SJSA1 (cell line): ENCODE measurements around the gene CFAP45. TPM values are rescaled to one million over a fixed set of nuclear protein-coding genes. Genes with fewer than 3 reads are reported as not detected.

Experiments used
- DNase-seq, 2 experiments: peaks; one replicate each; pipeline ENCODE4 v3.0.0-alpha.2; 2015 to 2020; ENCODE audit warnings: low spot score in 2 of 2, low read depth in 1 of 2
- H3K27ac ChIP-seq: fragments of 250-450 bp; sonication (Bioruptor Pico); 2 replicates; pipeline ENCODE4 v1.5.1; 2020; ENCODE audit warnings: mild to moderate bottlenecking, moderate library complexity
- H3K27me3 ChIP-seq: fragments of 250-450 bp; sonication (Bioruptor Pico); replicated peaks from 2 replicates; pipeline ENCODE4 v1.5.1; 2020; ENCODE audit warnings: mild to moderate bottlenecking, moderate library complexity
- H3K36me3 ChIP-seq: fragments of 250-450 bp; sonication (Bioruptor Pico); 2 replicates; pipeline ENCODE4 v1.5.1; 2020; ENCODE audit warnings: mild to moderate bottlenecking
- H3K4me1 ChIP-seq: fragments of 250-450 bp; sonication (Bioruptor Pico); replicated peaks from 2 replicates; pipeline ENCODE4 v1.6.1; 2021; ENCODE audit warnings: mild to moderate bottlenecking
- H3K4me3 ChIP-seq: fragments of 250-450 bp; sonication (Bioruptor Pico); 2 replicates; pipeline ENCODE4 v1.5.1; 2020; ENCODE audit warnings: mild to moderate bottlenecking
- H3K9me3 ChIP-seq: fragments of 250-450 bp; sonication (Bioruptor Pico); replicated peaks from 2 replicates; pipeline ENCODE4 v1.5.1; 2020; ENCODE audit warnings: mild to moderate bottlenecking
- total RNA-seq: library from RNA; depleted of rRNA; stranded (reverse); fragments of >200 nt; shearing (Covaris generic); gene quantifications from 2 replicates; pipeline ENCODE4 v1.2.3, GENCODE V29; 2014

The CFAP45 gene
- total RNA-seq, 1 experiment from 2014 or later = 0.61 TPM

DNA sequence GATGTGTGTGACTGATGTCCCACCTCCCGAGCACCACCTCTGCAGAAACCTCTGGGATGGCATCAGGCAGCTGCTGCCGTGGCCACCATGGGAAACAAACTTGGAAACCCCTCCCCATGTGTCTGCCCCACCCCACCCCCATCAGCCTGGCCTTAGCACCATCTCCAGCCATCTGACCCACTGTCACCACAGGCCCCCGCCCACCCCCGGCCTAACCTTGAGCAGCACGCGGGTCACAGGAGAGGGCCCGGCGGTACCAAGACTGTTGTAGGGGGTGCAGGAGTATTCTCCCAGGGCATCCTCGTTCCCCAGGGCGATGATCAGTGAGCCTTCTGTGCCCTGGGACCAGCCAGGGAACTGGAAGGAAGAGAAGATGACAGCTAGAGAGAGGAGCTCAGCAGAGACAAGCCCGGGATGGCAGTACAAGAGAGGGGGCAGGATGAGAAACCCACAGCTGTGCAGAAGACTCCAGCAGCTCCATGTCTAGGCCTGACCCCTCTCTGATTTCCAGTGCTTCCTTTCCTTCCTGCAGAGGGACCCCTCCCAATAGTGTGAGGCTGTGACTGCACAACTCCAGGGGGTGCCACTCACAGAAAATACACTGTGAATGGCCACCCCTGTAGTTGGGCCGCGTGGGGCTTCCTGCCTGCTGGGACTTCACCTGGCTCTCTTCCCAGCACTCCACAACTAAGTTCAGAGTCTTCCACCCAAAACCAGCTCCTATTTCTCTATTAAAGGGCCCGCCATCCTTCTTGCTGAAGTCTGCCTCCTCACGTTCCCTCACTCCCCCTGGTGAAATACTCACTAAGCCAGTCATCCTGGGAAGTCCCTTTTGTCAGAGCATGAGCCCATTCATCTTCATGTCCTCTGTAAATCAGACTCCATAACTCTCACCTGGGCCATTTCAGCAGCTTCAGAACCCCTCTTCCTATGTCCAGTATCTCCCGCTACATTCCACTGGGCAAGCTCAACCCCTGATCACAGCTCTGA is 32.6 kb upstream of the CFAP45 start:
- no peak overlapping the region for H3K4me3 ChIP-seq
- no peaks in the 10 kb centered on the region for H3K36me3 ChIP-seq
- no peak for DNase-seq
- no peak overlapping the region for H3K27ac ChIP-seq
- no peaks in the 10 kb centered on the region for H3K9me3 ChIP-seq
- H3K27me3 ChIP-seq = 0 out of 2 replicates have a peak, but pooled peaks cover 5% of the 10 kb centered on the region
- no peaks in the 10 kb centered on the region for H3K4me1 ChIP-seq

DNA sequence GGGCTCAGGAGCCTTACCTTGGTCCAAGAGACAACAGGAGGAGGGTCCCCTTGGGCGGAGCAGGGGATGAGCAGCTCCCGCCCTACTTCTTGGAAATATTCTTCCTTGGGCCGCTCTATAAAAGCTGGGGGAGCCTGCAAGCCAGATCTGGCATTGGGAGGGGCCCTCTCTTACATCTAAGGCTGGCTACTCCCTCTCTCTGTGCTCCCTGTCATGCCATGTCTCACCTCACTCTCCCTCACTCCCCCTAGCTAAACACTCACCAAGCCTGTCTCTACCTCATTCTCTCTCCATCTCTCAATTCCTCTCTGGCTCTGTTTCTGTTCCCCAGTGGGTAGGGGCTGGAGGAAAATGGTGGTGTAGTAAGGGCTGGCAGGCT is 31.8 kb upstream of the CFAP45 start:
- no peaks in the 10 kb centered on the region for H3K4me1 ChIP-seq
- no peaks in the 10 kb centered on the region for H3K36me3 ChIP-seq
- no peak overlapping the region for H3K4me3 ChIP-seq
- H3K9me3 ChIP-seq = no peaks in the 10 kb centered on the region
- H3K27ac ChIP-seq = no peak overlapping the region
- no peak for DNase-seq
- 0 out of 2 replicates have a peak, but pooled peaks cover 5% of the 10 kb centered on the region for H3K27me3 ChIP-seq

GRCh38 chr1:159931101-159931794 is 31.3 kb upstream of the CFAP45 start:
- Histone ChIP-seq H3K27me3 (0 out of 2 replicates have a peak, but pooled peaks cover 5% of the 10 kb centered on the region), H3K36me3 (no peaks in the 10 kb centered on the region), H3K4me3 (no peak overlapping the region), H3K27ac (no peak overlapping the region), H3K9me3 (no peaks in the 10 kb centered on the region), H3K4me1 (peaks cover 1% of the 10 kb centered on the region; the same call in 1 of the 2 replicates)
- no peak for DNase-seq

DNA sequence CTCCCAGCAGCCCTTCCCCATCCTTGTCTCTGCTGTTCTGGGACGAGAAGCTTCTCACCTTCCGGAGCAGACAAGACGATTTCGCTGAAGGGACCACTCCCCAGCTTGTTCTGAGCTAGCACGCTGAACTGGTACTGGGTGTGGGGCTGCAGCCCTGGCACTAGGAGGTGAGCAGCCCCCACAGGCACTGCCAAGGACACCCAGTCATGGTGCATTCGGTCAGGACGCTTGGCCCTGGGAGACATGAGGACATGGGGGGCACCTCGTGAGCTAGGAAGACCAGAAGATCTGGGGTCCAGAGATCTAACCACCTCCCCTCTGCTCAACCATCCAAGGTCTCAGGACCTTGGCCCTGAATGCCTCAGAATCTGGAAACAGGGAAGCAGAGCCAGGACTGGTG is 30.7 kb upstream of the CFAP45 start:
- DNase-seq = no peak
- no peaks in the 10 kb centered on the region for H3K36me3 ChIP-seq
- H3K4me1 ChIP-seq = peaks cover 7% of the 10 kb centered on the region
- H3K9me3 ChIP-seq = no peaks in the 10 kb centered on the region
- no peak overlapping the region for H3K4me3 ChIP-seq
- H3K27ac ChIP-seq = no peak overlapping the region
- H3K27me3 ChIP-seq = no peaks in the 10 kb centered on the region

DNA sequence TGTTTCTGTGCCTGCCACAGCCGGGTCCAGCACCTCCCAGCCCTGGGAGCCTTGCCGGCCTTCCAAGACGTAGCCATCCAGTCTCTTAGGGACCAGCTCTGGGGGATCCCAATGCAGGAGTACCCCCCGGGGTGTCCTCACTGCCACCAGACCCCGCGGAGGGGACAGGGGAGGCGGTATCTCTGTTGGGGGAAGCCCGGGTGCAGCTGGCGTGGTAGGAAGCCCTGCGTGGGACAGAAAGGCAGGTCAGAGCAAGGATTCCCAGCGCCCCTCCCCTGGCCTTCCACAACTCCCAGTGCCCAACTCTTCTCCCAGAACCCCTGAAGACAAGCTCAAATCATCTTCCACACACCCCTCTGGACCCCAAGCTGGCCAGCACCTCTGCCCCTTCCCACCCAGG is 30.3 kb upstream of the CFAP45 start:
- H3K27me3 ChIP-seq = no peaks in the 10 kb centered on the region
- no peak overlapping the region for H3K4me3 ChIP-seq
- peaks cover under 1% of the 10 kb centered on the region for H3K36me3 ChIP-seq
- no peak overlapping the region for H3K27ac ChIP-seq
- H3K9me3 ChIP-seq = no peaks in the 10 kb centered on the region
- H3K4me1 ChIP-seq = peaks cover 8% of the 10 kb centered on the region
- no peak for DNase-seq

DNA sequence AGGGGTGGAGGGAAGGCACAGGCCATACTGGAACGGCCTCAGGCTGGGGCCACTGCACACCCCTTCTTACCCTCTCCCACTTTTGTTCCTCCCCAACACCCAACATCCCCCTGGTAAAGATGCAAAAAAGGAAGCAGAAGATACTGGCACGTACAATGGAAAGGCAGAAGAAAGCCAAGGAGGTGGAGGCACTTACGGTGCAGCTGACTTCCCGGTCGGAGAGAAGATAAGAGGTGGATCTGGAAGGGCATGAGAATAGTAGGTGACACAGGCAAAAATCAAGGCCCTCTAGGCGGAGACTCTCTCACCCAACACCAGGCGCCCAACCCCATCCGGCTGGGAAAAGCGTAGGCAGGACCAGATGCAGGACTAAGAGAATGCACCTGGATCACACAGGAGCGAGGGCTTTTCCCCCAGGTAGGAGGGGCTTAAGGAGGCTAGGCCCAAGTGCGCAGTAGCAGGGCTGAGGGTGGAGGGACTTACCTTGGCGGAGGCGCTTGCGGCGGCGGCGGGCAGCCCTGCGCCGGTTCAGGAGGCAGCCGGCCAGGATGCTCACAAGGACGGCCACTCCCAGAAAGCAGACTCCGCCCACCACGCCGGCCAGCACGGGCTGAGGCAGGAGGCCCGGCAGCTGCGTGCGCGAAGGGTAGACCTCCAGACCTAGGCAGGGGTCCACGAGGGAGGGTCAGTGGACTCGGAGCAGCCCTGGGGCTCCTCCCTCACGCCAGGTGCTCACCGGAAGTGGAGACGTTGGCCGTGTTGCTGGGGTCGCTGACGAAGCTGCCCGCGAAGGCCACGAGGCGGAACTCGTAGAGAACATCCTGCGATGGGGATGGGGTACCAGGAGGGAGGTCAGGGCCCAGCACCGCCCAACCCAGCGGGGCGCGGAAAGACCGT is 29.4 kb upstream of the CFAP45 start:
- Histone ChIP-seq H3K27me3 (no peaks in the 10 kb centered on the region), H3K27ac (no peak overlapping the region), H3K9me3 (no peaks in the 10 kb centered on the region), H3K4me1 (peaks cover 8% of the 10 kb centered on the region), H3K36me3 (peaks cover 7% of the 10 kb centered on the region), H3K4me3 (no peak overlapping the region)
- no peak for DNase-seq

GRCh38 chr1:159928491-159929050 is 28.6 kb upstream of the CFAP45 start:
- Histone ChIP-seq H3K27me3 (no peaks in the 10 kb centered on the region), H3K4me1 (peaks cover 11% of the 10 kb centered on the region), H3K4me3 (no peak overlapping the region), H3K36me3 (peaks cover 15% of the 10 kb centered on the region), H3K27ac (no peak overlapping the region), H3K9me3 (no peaks in the 10 kb centered on the region)
- DNase-seq = no peak

- no peaks in the 10 kb centered on the region for H3K27me3 ChIP-seq
- H3K9me3 ChIP-seq = no peaks in the 10 kb centered on the region; the same call in 1 of the 2 replicates
- H3K27ac ChIP-seq = no peak overlapping the region
- no peak overlapping the region for H3K4me3 ChIP-seq
- DNase-seq = no peak
- H3K36me3 ChIP-seq = peaks cover 22% of the 10 kb centered on the region
- peaks cover 17% of the 10 kb centered on the region for H3K4me1 ChIP-seq
These were observed 28.0 kb upstream of the CFAP45 start for GRCh38 chr1:159927849-159928431.

GRCh38 chr1:159927211-159927848 is 27.4 kb upstream of the CFAP45 start:
- peaks cover 23% of the 10 kb centered on the region for H3K4me1 ChIP-seq
- H3K4me3 ChIP-seq = no peak overlapping the region
- H3K36me3 ChIP-seq = peaks cover 28% of the 10 kb centered on the region
- no peaks in the 10 kb centered on the region for H3K27me3 ChIP-seq
- H3K9me3 ChIP-seq = no peaks in the 10 kb centered on the region; the same call in 1 of the 2 replicates
- no peak overlapping the region for H3K27ac ChIP-seq
- DNase-seq = no peak

DNA sequence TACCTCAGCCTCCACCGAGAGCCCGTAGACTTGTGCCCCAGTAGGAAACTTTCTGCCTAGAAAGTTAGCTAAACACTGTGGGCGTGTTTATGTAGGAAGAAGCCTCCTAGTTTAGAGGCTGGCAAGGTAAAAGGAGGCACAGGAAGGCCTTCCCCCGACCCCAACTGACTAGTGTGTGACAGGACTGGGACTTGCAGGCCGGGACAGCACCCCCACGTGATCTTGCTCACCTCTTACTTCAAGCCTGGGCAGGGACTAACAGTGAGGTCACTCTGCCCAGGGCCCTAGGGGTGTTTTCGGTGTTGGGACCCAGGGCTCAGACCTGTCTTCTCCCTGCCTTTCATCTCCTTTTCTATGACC is 25.7 kb upstream of the CFAP45 start:
- Histone ChIP-seq H3K36me3 (peaks cover 44% of the 10 kb centered on the region), H3K27ac (peak overlapping the region; percentile 98), H3K27me3 (no peaks in the 10 kb centered on the region), H3K4me3 (peak overlapping the region; percentile 64), H3K9me3 (no peaks in the 10 kb centered on the region; the same call in 1 of the 2 replicates), H3K4me1 (peaks cover 36% of the 10 kb centered on the region)
- DNase-seq = no peak

DNA sequence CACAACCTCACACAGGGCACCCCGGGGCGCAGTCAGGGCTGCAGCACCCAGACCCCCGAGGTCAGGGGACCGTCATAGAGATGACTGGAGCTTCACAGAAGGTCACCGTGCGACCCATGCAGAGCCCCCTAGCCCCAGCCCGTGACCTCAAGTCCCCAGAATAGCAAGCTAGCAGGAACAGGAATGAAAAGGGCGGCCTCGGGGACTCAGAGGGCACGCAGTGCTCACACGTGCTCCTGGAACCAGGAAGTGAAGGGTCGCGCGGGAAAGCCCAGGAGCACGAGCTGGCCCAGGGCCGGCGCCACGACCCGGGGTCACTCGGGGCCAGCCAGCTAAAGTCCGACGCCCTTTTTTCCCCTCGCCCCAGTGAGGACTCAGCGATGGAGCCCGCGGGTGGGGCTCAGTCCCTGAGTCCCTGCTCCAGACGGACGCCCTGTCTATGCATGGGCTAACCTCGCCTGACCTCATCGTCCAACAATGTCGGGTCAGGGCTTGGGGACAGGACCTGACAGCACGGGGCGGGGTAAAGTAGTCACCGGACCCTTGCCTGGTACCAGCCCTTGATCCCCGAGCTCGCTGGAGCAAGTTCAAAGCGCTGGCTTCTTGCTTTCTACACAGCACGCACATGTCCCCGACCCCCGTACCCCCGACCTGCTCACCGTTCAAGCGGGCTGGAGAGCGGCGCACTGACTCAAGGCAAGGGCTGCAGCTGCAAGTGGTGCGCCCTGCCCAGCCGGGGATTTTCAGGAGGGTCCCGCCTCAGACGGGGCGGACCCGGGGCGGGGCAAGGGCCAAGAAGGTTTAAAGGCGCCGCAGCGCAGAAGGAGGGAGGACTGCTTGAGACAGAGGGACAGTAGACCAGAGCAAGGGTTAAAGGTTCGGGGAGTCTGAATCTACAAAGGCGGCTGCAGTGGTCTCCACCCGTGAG is 25.1 kb upstream of the CFAP45 start, which contains the start of gene TAGLN2:
Gene TAGLN2, minus strand, starts transcription at position 717 of the 928 bp plus-strand sequence. CDS start 4,998 bp downstream, outside the sequence.
- peak within 1 kb of the TSS; percentile 64 for H3K4me3 ChIP-seq
- peaks cover 36% of the 10 kb centered on the region for H3K4me1 ChIP-seq
- no peaks in the 10 kb centered on the region for H3K27me3 ChIP-seq
- peak within 1 kb of the TSS; percentile 98 for H3K27ac ChIP-seq
- peak; percentile 95 to 96 for DNase-seq
- no peaks in the 10 kb centered on the region; the same call in 1 of the 2 replicates for H3K9me3 ChIP-seq
- peaks cover 51% of the 10 kb centered on the region for H3K36me3 ChIP-seq
